ENCODE data around the gene COMMD1.
A peak's percentile ranks its signal among the peaks of the same experiment; 100 is the strongest.

The COMMD1 gene

GRCh38 chr2:61920548-61920947 is 15.1 kb downstream of the COMMD1 start:
- no peak for TF ChIP-seq CTCF (IDR thresholded peaks at IDR 0.05; ENCODE audit: unreplicated experiment in 3 of 3)
- no peak overlapping the region for H3K27ac Mint-ChIP-seq
- H3K4me3 Mint-ChIP-seq, result no peak overlapping the region
- H3K27me3 Mint-ChIP-seq (ENCODE audit: low read depth), result no peaks in the 10 kb centered on the region
- H3K4me1 Mint-ChIP-seq, result peaks cover 5% of the 10 kb centered on the region
- H3K36me3 Mint-ChIP-seq (ENCODE audit: low read depth), result peaks cover 13% of the 10 kb centered on the region
- no peaks in the 10 kb centered on the region for H3K9me3 Mint-ChIP-seq

GRCh38 chr2:61922714-61923113 is 17.2 kb downstream of the COMMD1 start:
- Mint-ChIP-seq H3K9me3 (no peaks in the 10 kb centered on the region), H3K27me3 (ENCODE audit: low read depth) (no peaks in the 10 kb centered on the region), H3K27ac (no peak overlapping the region), H3K4me3 (no peak overlapping the region), H3K4me1 (peaks cover 5% of the 10 kb centered on the region), H3K36me3 (ENCODE audit: low read depth) (peaks cover 20% of the 10 kb centered on the region)
- no peak for TF ChIP-seq CTCF (IDR thresholded peaks at IDR 0.05; ENCODE audit: unreplicated experiment in 3 of 3)

- Mint-ChIP-seq H3K4me1 (peaks cover 15% of the 10 kb centered on the region), H3K27ac (peak overlapping the region in 1 of 3 experiments; percentile 23), H3K9me3 (no peaks in the 10 kb centered on the region), H3K27me3 (ENCODE audit: low read depth) (no peaks in the 10 kb centered on the region), H3K36me3 (ENCODE audit: low read depth) (peaks cover 20% of the 10 kb centered on the region), H3K4me3 (no peak overlapping the region)
- no peak for TF ChIP-seq CTCF (IDR thresholded peaks at IDR 0.05; ENCODE audit: unreplicated experiment in 3 of 3)
Measured at GRCh38 chr2:61924895-61925663, 19.6 kb downstream of the COMMD1 start.

- Mint-ChIP-seq H3K4me3 (no peak overlapping the region), H3K4me1 (peaks cover 10% of the 10 kb centered on the region), H3K36me3 (ENCODE audit: low read depth) (peaks cover 24% of the 10 kb centered on the region), H3K27me3 (ENCODE audit: low read depth) (no peaks in the 10 kb centered on the region), H3K27ac (no peak overlapping the region), H3K9me3 (no peaks in the 10 kb centered on the region)
- no peak for TF ChIP-seq CTCF (IDR thresholded peaks at IDR 0.05; ENCODE audit: unreplicated experiment in 3 of 3)
Measured at GRCh38 chr2:61926531-61927477, 21.3 kb downstream of the COMMD1 start.

- Mint-ChIP-seq H3K4me1 (peaks cover 10% of the 10 kb centered on the region), H3K27ac (no peak overlapping the region), H3K36me3 (ENCODE audit: low read depth) (peaks cover 30% of the 10 kb centered on the region), H3K9me3 (peaks cover 5% of the 10 kb centered on the region), H3K27me3 (ENCODE audit: low read depth) (no peaks in the 10 kb centered on the region), H3K4me3 (no peak overlapping the region)
- no peak for TF ChIP-seq CTCF (IDR thresholded peaks at IDR 0.05; ENCODE audit: unreplicated experiment in 3 of 3)
Measured at GRCh38 chr2:61928826-61929461, 23.5 kb downstream of the COMMD1 start.
